Measurements from ENCODE around the gene RPS15A. TPM values are rescaled to one million over a fixed set of nuclear protein-coding genes. Genes with fewer than 3 reads are reported as not detected.

The RPS15A gene
- total and polyA plus RNA-seq, 2 of the 8 experiments (the other 6 are each of a cell fraction or from before 2014, with no cell fraction given), result 1,784 to 5,666 TPM

- Histone ChIP-seq H2BK20ac (ENCODE audit: low read length) (no peak overlapping the region), H3K18ac (ENCODE audit: extremely low read depth, low read length) (no peak overlapping the region), H3K79me1 (ENCODE audit: low read depth, low read length) (no peaks in the 10 kb centered on the region), H3K23me2 (ENCODE audit: low read depth, low read length) (peaks cover 2% of the 10 kb centered on the region; the same call in 1 of the 2 replicates), H3K27me3 (replicated peaks in 1 of 4; ENCODE audit: control insufficient read depth in 3 of 4, extremely low read depth in 1 of 4, insufficient read depth in 3 of 4, low read length in 3 of 4) (no peaks in the 10 kb centered on the region), H3K4me3 (ENCODE audit: extremely low read depth in 1 of 4, insufficient read depth in 2 of 4, low read depth in 3 of 4, low read length in 4 of 4) (no peak overlapping the region), H3K56ac (replicated peaks; ENCODE audit: insufficient read length, low read depth, low read length) (no peak overlapping the region), H2AK5ac (ENCODE audit: low read depth, low read length) (no peak overlapping the region), H2BK5ac (ENCODE audit: low read depth, low read length) (no peak overlapping the region), H4K91ac (replicated peaks; ENCODE audit: insufficient read length, low read length) (no peak overlapping the region), H2AFZ (ENCODE audit: low read length) (no peak overlapping the region), H2BK15ac (ENCODE audit: low read length) (no peak overlapping the region), H2BK120ac (replicated peaks; ENCODE audit: low read depth, low read length) (no peak overlapping the region), H3K23ac (ENCODE audit: insufficient read length) (no peak overlapping the region), H3K9me3 (ENCODE audit: insufficient read depth in 2 of 2, low read depth in 1 of 2, low read length in 1 of 2) (no peaks in the 10 kb centered on the region), H2BK12ac (ENCODE audit: low read depth, low read length) (no peak overlapping the region), H4K5ac (ENCODE audit: insufficient read length, low read depth, low read length) (no peak overlapping the region), H3K9ac (replicated peaks in 1 of 4; ENCODE audit: extremely low read depth in 1 of 4, low read depth in 3 of 4, low read length in 3 of 4) (no peak overlapping the region), H4K20me1 (replicated peaks in 1 of 2; ENCODE audit: control insufficient read depth in 1 of 2, insufficient read depth in 2 of 2, low read length in 2 of 2) (no peaks in the 10 kb centered on the region), H3K14ac (ENCODE audit: insufficient read length) (no peak overlapping the region), H3K79me2 (ENCODE audit: control insufficient read depth in 1 of 2, insufficient read depth in 2 of 2, low read length in 2 of 2) (no peaks in the 10 kb centered on the region), H3K4ac (replicated peaks; ENCODE audit: insufficient read length, low read depth, low read length) (no peak overlapping the region), H3K36me3 (ENCODE audit: control insufficient read depth in 2 of 4, insufficient read depth in 4 of 4, low read length in 3 of 4) (peaks cover 40 to 94% (median 85%) of the 10 kb centered on the region in 4 experiments), H4K8ac (ENCODE audit: extremely low read depth, insufficient read depth, low read length) (no peak overlapping the region), H3K4me1 (replicated peaks in 1 of 4; ENCODE audit: control insufficient read depth in 3 of 4, insufficient read depth in 4 of 4, low read length in 3 of 4) (no peaks in the 10 kb centered on the region), H3K27ac (ENCODE audit: low read depth, low read length) (no peak overlapping the region), H3K4me2 (ENCODE audit: insufficient read depth in 1 of 2, low read depth in 2 of 2, low read length in 2 of 2) (no peak overlapping the region)
- DNase-seq (ENCODE audit: low read depth in 1 of 2, low spot score in 2 of 2), result no peak
- CTCF ChIA-PET (ENCODE audit: partially characterized antibody), result interaction anchor here (1.4 to 1.8 kb wide), 2 partner anchors 16 to 35 kb away, joined by 3 to 6 read pairs; partner anchors contain the start of gene ARL6IP1
- TF ChIP-seq SP1 (IDR thresholded peaks at IDR 0.05; ENCODE audit: low read depth, low read length) (no peak), JUND (IDR thresholded peaks at IDR 0.05; ENCODE audit: low read length) (no peak), CBX8 (IDR thresholded peaks at IDR 0.05; ENCODE audit: borderline replicate concordance, low read depth, low read length) (no peak), SAP30 (IDR thresholded peaks at IDR 0.05; ENCODE audit: insufficient read depth, insufficient replicate concordance, low read length) (no peak), RBBP5 (IDR thresholded peaks at IDR 0.05; ENCODE audit: borderline replicate concordance, low read depth, low read length) (no peak)
- no peak for FAIRE-seq
- POLR2A ChIA-PET (ENCODE audit: partially characterized antibody), result interaction anchor here (1.0 to 3.9 kb wide), 3 partner anchors 29 to 47 kb away, joined by 3 to 20 read pairs (median 4); partner anchors contain the start of gene ARL6IP1
Measured at GRCh38 chr16:18836702-18837101, 46.6 kb upstream of the RPS15A start.
